Measurements from ENCODE around the gene TOX4. TPM values are rescaled to one million over a fixed set of nuclear protein-coding genes. Genes with fewer than 3 reads are reported as not detected.

Gene TOX4
- total and polyA plus RNA-seq, 9 of the 15 experiments (the other 6 are each of a cell fraction or from before 2014, with no cell fraction given): 9.9 to 76.5 (median 41.0) TPM

DNA sequence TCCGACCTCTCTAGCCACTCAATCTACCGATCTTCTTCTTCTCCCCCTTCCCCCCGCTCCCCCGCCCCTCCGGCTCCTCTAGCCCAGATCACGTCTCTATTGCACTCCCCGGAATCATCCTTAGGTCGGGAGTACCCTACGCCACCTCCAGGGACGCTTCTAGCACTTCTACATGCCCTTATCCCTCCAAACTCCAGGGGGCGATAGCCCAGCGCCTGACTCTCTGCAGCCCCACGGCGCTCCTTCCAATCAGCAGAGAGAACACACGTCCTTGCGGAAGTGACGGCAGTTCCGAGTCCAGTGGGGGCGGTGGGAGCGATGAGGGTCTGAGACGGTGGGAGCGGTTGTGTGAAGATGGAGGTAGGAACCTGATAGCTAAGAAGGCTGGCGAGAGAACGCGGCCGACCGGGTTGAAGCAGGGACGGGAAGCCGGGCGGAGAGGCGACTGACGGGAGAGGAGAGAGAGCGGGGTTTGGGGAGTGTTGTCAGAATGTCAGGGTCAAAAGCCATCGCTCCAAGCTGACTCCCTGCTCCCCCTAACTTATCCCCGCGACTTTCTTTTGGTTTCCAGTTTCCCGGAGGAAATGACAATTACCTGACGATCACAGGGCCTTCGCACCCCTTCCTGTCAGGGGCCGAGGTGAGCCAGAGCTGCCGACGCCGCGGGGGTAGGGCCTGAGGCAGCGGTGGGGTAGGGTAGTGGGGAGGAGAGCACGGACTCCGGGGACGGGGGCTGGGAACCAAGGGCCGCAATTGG is at the start of gene TOX4, which contains the start of gene RAB2B (continued):
- TF ChIP-seq, protein P1, sequence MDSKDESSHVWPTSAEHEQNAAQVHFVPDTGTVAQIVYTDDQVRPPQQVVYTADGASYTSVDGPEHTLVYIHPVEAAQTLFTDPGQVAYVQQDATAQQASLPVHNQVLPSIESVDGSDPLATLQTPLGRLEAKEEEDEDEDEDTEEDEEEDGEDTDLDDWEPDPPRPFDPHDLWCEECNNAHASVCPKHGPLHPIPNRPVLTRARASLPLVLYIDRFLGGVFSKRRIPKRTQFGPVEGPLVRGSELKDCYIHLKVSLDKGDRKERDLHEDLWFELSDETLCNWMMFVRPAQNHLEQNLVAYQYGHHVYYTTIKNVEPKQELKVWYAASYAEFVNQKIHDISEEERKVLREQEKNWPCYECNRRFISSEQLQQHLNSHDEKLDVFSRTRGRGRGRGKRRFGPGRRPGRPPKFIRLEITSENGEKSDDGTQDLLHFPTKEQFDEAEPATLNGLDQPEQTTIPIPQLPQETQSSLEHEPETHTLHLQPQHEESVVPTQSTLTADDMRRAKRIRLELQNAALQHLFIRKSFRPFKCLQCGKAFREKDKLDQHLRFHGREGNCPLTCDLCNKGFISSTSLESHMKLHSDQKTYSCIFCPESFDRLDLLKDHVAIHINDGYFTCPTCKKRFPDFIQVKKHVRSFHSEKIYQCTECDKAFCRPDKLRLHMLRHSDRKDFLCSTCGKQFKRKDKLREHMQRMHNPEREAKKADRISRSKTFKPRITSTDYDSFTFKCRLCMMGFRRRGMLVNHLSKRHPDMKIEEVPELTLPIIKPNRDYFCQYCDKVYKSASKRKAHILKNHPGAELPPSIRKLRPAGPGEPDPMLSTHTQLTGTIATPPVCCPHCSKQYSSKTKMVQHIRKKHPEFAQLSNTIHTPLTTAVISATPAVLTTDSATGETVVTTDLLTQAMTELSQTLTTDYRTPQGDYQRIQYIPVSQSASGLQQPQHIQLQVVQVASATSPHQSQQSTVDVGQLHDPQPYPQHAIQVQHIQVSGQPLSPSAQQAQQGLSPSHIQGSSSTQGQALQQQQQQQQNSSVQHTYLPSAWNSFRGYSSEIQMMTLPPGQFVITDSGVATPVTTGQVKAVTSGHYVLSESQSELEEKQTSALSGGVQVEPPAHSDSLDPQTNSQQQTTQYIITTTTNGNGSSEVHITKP (IDR thresholded peaks at IDR 0.05; ENCODE audit: partially characterized antibody): no peak
- TF ChIP-seq ZBTB7A (IDR thresholded peaks at IDR 0.05; ENCODE audit: borderline replicate concordance, control insufficient read depth, low read depth, low read length): peak; percentile 77
- TF ChIP-seq, protein P2, sequence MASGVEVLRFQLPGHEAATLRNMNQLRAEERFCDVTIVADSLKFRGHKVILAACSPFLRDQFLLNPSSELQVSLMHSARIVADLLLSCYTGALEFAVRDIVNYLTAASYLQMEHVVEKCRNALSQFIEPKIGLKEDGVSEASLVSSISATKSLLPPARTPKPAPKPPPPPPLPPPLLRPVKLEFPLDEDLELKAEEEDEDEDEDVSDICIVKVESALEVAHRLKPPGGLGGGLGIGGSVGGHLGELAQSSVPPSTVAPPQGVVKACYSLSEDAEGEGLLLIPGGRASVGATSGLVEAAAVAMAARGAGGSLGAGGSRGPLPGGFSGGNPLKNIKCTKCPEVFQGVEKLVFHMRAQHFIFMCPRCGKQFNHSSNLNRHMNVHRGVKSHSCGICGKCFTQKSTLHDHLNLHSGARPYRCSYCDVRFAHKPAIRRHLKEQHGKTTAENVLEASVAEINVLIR (CRISPR knock-in tag; IDR thresholded peaks at IDR 0.05): peak; percentile 82
- TF ChIP-seq POLR2B (IDR thresholded peaks at IDR 0.05; ENCODE audit: low read depth, partially characterized antibody): peak; percentile 87
- TF ChIP-seq, protein P3, sequence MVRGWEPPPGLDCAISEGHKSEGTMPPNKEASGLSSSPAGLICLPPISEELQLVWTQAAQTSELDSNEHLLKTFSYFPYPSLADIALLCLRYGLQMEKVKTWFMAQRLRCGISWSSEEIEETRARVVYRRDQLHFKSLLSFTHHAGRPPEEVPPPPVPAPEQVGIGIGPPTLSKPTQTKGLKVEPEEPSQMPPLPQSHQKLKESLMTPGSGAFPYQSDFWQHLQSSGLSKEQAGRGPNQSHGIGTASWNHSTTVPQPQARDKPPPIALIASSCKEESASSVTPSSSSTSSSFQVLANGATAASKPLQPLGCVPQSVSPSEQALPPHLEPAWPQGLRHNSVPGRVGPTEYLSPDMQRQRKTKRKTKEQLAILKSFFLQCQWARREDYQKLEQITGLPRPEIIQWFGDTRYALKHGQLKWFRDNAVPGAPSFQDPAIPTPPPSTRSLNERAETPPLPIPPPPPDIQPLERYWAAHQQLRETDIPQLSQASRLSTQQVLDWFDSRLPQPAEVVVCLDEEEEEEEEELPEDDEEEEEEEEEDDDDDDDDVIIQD (CRISPR knock-in tag; IDR thresholded peaks at IDR 0.05): no peak
- no peak for TF ChIP-seq SAFB2 (IDR thresholded peaks at IDR 0.05; ENCODE audit: borderline replicate concordance, low read depth, low read length, severe bottlenecking)
- TF ChIP-seq NCOA6 (IDR thresholded peaks at IDR 0.05): no peak
- peak; percentile 56 for TF ChIP-seq TOE1 (IDR thresholded peaks at IDR 0.05; ENCODE audit: borderline replicate concordance)
- no peak for TF ChIP-seq TOE1 (CRISPR knock-in tag; IDR thresholded peaks at IDR 0.05; ENCODE audit: borderline replicate concordance, low read depth)
- TF ChIP-seq, protein P4, sequence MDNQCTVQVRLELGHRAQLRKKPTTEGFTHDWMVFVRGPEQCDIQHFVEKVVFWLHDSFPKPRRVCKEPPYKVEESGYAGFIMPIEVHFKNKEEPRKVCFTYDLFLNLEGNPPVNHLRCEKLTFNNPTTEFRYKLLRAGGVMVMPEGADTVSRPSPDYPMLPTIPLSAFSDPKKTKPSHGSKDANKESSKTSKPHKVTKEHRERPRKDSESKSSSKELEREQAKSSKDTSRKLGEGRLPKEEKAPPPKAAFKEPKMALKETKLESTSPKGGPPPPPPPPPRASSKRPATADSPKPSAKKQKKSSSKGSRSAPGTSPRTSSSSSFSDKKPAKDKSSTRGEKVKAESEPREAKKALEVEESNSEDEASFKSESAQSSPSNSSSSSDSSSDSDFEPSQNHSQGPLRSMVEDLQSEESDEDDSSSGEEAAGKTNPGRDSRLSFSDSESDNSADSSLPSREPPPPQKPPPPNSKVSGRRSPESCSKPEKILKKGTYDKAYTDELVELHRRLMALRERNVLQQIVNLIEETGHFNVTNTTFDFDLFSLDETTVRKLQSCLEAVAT (IDR thresholded peaks at IDR 0.05): peak in 1 of 2 experiments; percentile 65; a peak in 1 of 4 replicates
- peak; percentile 93 for TF ChIP-seq GABPA (tag; conservative IDR thresholded peaks at IDR 0.05; ENCODE audit: low read depth)
- TF ChIP-seq ETV1 (tag; conservative IDR thresholded peaks at IDR 0.05; ENCODE audit: low read depth): peak; percentile 82
- no peak for TF ChIP-seq ATF1 (CRISPR knock-in tag; IDR thresholded peaks at IDR 0.05)
- peak; percentile 93 for TF ChIP-seq ATF1 (tag; IDR thresholded peaks at IDR 0.05)
- TF ChIP-seq POLR3A (IDR thresholded peaks at IDR 0.05; ENCODE audit: borderline replicate concordance, extremely low read depth, insufficient read depth, insufficient read length): no peak
- peak; percentile 52 for TF ChIP-seq ATF7 (IDR thresholded peaks at IDR 0.05)
- TF ChIP-seq SFPQ (IDR thresholded peaks at IDR 0.05; ENCODE audit: low read depth, low read length): no peak
